DOHH2 (cell line): ENCODE measurements around the gene LHFPL4.

Experiments used
- H3F3A ChIP-seq: fragments of 200-600 bp; sonication (generic), shearing (Covaris generic); 2 replicates; pipeline ENCODE4 v1.6.0; 2016; ENCODE audit warnings: antibody characterized with exemption, mild to moderate bottlenecking; ENCODE audit not compliant: control insufficient read depth, insufficient read depth
- H3K27ac ChIP-seq: fragments of 200-600 bp; sonication (generic); 2 replicates; pipeline ENCODE4 v1.5.1; 2014; ENCODE audit warnings: low read depth, mild to moderate bottlenecking, low read length, moderate library complexity
- H3K27me3 ChIP-seq: fragments of 200-600 bp; sonication (generic); 2 replicates; pipeline ENCODE4 v1.6.1; 2014; ENCODE audit warnings: mild to moderate bottlenecking, low read length, mixed read lengths; ENCODE audit not compliant: control insufficient read depth
- H3K36me3 ChIP-seq: fragments of 200-600 bp; sonication (generic); 2 replicates; pipeline ENCODE4 v1.6.1; 2014; ENCODE audit warnings: mild to moderate bottlenecking, low read length, moderate library complexity, mixed read lengths; ENCODE audit not compliant: control insufficient read depth
- H3K4me1 ChIP-seq: fragments of 200-600 bp; sonication (generic); 2 replicates; pipeline ENCODE4 v1.6.1; 2014; ENCODE audit warnings: mild to moderate bottlenecking, low read length, mixed read lengths; ENCODE audit not compliant: control insufficient read depth
- H3K4me2 ChIP-seq: fragments of 200-600 bp; sonication (generic); 2 replicates; pipeline ENCODE4 v1.6.0; 2014; ENCODE audit warnings: mild to moderate bottlenecking, low read length, moderate library complexity
- H3K4me3 ChIP-seq: fragments of 200-600 bp; sonication (generic); 2 replicates; pipeline ENCODE4 v1.5.1; 2014; ENCODE audit warnings: mild to moderate bottlenecking, low read length, mixed read lengths
- H3K79me2 ChIP-seq: fragments of 200-600 bp; sonication (generic); 2 replicates; pipeline ENCODE4 v1.6.1; 2014; ENCODE audit warnings: mild to moderate bottlenecking, low read length, mixed read lengths; ENCODE audit not compliant: control insufficient read depth
- H3K9me2 ChIP-seq: fragments of 200-600 bp; sonication (generic); replicated peaks from 2 replicates; pipeline ENCODE4 v1.6.1; 2014; ENCODE audit warnings: mild to moderate bottlenecking, low read length, mixed read lengths; ENCODE audit not compliant: control insufficient read depth
- H3K9me3 ChIP-seq: fragments of 200-600 bp; sonication (generic); 2 replicates; pipeline ENCODE4 v1.6.1; 2014; ENCODE audit warnings: antibody characterized with exemption, low read length, mixed read lengths; ENCODE audit not compliant: control insufficient read depth, insufficient read depth
- H4K20me1 ChIP-seq: fragments of 200-600 bp; sonication (generic); 2 replicates; pipeline ENCODE4 v1.6.0; 2014; ENCODE audit warnings: low read depth, mild to moderate bottlenecking, antibody characterized with exemption, low read length, moderate library complexity; ENCODE audit not compliant: control insufficient read depth, insufficient read depth
- EZH2phosphoT487 ChIP-seq: fragments of 200-600 bp; sonication (generic); IDR thresholded peaks from 2 replicates; pipeline ENCODE4 v1.6.1; 2017; ENCODE audit warnings: borderline replicate concordance, mild to moderate bottlenecking, antibody characterized with exemption, low read length, moderate library complexity, mixed read lengths
- TF ChIP-seq, protein P1 (sequence below): fragments of 200-600 bp; sonication (generic); IDR thresholded peaks from one replicate; pipeline ENCODE4 v1.5.1; 2014; ENCODE audit warnings: antibody characterized with exemption, mild to moderate bottlenecking, low read depth, low read length; ENCODE audit not compliant: poor library complexity, severe bottlenecking

The LHFPL4 gene

GRCh38 chr3:9474482-9474881 lies 79.1 kb downstream of the LHFPL4 start:
- Histone ChIP-seq H3K4me2 (no peak overlapping the region), H3K79me2 (peaks cover 5% of the 10 kb centered on the region; the same call in 1 of the 2 replicates)

GRCh38 chr3:9473496-9474065 lies 80.0 kb downstream of the LHFPL4 start:
- Histone ChIP-seq H3K9me3 (no peaks in the 10 kb centered on the region), H3K4me3 (no peak overlapping the region), H3F3A (peaks cover 2% of the 10 kb centered on the region; the same call in 1 of the 2 replicates), H3K4me1 (no peaks in the 10 kb centered on the region), H3K9me2 (no peaks in the 10 kb centered on the region), H4K20me1 (peaks cover 8% of the 10 kb centered on the region; the same call in 1 of the 2 replicates), H3K27me3 (no peaks in the 10 kb centered on the region), H3K36me3 (peaks cover 96% of the 10 kb centered on the region), H3K27ac (no peak overlapping the region), H3K79me2 (peaks cover 5% of the 10 kb centered on the region; the same call in 1 of the 2 replicates), H3K4me2 (no peak overlapping the region)
- TF ChIP-seq, protein P1, sequence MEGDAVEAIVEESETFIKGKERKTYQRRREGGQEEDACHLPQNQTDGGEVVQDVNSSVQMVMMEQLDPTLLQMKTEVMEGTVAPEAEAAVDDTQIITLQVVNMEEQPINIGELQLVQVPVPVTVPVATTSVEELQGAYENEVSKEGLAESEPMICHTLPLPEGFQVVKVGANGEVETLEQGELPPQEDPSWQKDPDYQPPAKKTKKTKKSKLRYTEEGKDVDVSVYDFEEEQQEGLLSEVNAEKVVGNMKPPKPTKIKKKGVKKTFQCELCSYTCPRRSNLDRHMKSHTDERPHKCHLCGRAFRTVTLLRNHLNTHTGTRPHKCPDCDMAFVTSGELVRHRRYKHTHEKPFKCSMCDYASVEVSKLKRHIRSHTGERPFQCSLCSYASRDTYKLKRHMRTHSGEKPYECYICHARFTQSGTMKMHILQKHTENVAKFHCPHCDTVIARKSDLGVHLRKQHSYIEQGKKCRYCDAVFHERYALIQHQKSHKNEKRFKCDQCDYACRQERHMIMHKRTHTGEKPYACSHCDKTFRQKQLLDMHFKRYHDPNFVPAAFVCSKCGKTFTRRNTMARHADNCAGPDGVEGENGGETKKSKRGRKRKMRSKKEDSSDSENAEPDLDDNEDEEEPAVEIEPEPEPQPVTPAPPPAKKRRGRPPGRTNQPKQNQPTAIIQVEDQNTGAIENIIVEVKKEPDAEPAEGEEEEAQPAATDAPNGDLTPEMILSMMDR: no peak
- no peak for TF ChIP-seq EZH2phosphoT487

More at GRCh38 chr3:9474482-9474881, 79.1 kb downstream of the LHFPL4 start:
- Histone ChIP-seq H3K9me3 (no peaks in the 10 kb centered on the region), H3K4me1 (no peaks in the 10 kb centered on the region), H3K9me2 (no peaks in the 10 kb centered on the region), H4K20me1 (peaks cover 8% of the 10 kb centered on the region; the same call in 1 of the 2 replicates), H3F3A (peaks cover 2% of the 10 kb centered on the region; the same call in 1 of the 2 replicates), H3K4me3 (no peak overlapping the region), H3K27ac (no peak overlapping the region), H3K36me3 (peaks cover 96% of the 10 kb centered on the region), H3K27me3 (no peaks in the 10 kb centered on the region)
- TF ChIP-seq, protein P1: no peak
- TF ChIP-seq EZH2phosphoT487: no peak

GRCh38 chr3:9469986-9470385 lies 83.6 kb downstream of the LHFPL4 start:
- Histone ChIP-seq H3K9me2 (no peaks in the 10 kb centered on the region), H3K9me3 (no peaks in the 10 kb centered on the region), H3K4me1 (no peaks in the 10 kb centered on the region), H3F3A (peaks cover 2% of the 10 kb centered on the region; the same call in 1 of the 2 replicates), H3K4me3 (no peak overlapping the region), H3K27ac (no peak overlapping the region), H3K36me3 (peaks cover 97% of the 10 kb centered on the region), H3K79me2 (peaks cover 8% of the 10 kb centered on the region; the same call in 1 of the 2 replicates), H4K20me1 (peaks cover 11% of the 10 kb centered on the region), H3K4me2 (no peak overlapping the region), H3K27me3 (no peaks in the 10 kb centered on the region)
- no peak for TF ChIP-seq EZH2phosphoT487
- TF ChIP-seq, protein P1: no peak
